ENCODE data around the gene CCNYL1.

DNA sequence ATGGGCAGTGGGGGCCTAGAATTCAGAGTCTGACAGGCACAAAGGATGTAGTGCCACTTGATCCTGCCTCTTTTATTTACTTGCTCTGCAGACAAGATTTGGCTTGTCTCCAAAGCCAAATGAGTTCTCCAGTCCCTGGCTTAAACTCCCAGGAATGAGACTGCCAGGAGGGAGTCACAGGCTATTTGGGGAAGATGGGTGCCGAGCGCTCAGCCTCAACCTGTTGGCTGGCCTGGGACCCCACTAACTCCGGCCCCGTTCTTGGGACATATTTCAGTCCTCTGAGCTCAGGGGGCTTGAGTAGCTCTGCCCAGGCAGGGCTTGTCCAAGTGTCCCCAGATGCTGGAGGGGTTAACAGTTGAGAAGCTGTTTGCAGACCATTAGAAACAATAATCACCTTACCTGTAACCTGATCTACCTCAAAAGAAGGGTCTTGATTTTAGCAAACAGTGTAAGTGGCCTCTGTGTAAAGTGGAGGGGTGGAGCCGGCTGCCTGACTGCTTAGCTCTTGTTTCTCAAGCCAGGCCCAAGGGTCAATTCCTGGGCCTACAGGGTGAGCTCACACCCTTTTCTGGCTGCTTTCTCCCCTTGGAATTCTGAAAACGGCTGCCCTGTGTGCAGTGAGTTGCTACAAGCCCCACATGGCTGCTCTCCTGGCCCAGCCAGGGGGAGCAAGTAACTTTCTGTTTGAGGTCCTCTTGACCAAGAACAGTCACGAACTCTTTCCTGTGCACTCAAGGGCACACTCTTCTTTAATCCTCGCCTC, 85.3 kb downstream of the CCNYL1 start:
- TF ChIP-seq POLR2A (IDR thresholded peaks at IDR 0.05) = no peak
- TF ChIP-seq, protein P1, sequence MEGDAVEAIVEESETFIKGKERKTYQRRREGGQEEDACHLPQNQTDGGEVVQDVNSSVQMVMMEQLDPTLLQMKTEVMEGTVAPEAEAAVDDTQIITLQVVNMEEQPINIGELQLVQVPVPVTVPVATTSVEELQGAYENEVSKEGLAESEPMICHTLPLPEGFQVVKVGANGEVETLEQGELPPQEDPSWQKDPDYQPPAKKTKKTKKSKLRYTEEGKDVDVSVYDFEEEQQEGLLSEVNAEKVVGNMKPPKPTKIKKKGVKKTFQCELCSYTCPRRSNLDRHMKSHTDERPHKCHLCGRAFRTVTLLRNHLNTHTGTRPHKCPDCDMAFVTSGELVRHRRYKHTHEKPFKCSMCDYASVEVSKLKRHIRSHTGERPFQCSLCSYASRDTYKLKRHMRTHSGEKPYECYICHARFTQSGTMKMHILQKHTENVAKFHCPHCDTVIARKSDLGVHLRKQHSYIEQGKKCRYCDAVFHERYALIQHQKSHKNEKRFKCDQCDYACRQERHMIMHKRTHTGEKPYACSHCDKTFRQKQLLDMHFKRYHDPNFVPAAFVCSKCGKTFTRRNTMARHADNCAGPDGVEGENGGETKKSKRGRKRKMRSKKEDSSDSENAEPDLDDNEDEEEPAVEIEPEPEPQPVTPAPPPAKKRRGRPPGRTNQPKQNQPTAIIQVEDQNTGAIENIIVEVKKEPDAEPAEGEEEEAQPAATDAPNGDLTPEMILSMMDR (IDR thresholded peaks at IDR 0.05) = no peak

Measured in adrenal gland (tissue), 5 donors.